ENCODE results near the gene OR2V2.
"Not testable (repeated sequence)": the region's sequence is repeated elsewhere in the genome, so short reads cannot be mapped to it uniquely, and the experiment has no call there.

The OR2V2 gene

DNA sequence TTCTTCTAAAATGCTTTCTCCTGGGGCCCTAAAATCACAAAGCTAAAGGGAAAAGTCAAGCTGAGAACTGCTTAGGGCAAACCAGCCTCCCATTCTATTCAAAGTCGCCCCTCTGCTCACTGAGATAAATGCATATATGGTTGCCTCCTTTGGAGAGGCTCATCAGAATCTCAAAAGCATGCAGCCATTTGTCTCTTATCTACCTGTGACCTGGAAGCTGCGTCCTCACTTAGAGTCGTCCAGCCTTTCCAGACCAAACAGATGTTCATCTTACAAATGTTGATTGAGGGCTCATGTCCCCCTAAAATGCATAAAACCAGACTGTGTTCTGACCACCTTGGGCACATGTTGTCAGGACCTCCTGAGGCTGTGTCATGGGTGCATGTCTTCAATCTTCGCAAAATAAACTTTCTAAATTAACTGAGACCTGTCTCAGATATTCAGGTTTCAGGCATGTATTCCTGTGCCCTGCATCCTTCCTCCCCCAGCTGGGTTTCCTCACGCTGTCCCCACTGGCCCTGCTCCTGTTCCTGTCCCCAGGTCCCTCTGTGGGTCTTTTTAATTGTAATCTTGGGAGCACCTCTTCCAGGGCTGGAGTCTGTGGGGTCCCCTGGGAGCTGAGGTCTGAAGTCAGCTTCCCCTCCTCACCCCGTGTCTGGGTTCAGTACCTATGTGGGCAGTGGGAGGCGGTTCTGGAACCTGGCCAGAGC is at the start of gene OR2V2:
OR2V2 (plus strand) TSS at position 660 of the 710 bp plus-strand sequence. CDS start 7,357 bp downstream, outside the sequence.
- in situ Hi-C loops (cut with MboI; ENCODE audit: low sequenced_read_pairs, unreplicated experiment); DNase-seq (ENCODE audit: low spot score): not testable (repeated sequence)

- DNase-seq (ENCODE audit: low spot score); in situ Hi-C loops (cut with MboI; ENCODE audit: low sequenced_read_pairs, unreplicated experiment): not testable (repeated sequence)
Measured at GRCh38 chr5:181097759-181098491, 49.5 kb upstream of the OR2V2 start.

DNA sequence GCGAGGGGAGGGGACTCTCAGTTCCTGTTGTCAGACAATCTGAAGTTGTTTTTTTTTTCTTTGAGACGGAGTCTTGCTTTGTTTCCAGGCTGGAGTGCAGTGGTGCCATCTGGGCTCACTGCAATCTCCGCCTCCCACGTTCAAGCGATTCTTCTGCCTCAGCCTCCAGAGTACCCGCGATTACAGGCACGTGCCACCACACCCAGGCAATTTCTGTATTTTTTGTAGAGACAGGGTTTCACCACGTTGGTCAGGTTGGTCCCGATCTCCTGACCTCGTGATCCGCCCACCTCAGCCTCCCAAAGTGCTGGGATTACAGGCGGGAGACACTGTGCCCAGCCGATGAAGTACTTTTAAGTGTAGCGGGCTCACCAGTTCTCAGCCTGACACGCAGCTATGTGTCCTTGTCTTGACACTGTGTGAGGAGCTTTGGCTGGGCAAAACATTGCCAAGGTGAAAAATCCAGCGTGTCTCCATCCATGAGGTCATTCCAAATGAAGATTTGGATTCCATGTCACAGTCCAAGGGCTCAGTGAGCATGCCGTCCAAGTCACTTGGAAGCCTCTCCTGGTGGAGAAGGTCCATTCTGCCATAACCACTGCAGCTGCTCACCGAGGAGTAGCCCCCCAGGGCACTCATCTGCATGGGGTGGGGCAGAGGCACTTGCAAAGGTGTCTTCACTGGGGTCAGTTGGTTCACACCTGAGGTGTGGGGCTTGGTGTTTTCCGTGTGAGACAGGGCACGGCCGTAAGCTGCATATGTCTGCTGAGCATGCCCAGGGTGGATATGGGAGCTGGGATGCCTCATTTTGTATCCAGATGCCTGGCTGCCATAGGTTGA is 48.4 kb upstream of the OR2V2 start:
- in situ Hi-C loops (cut with MboI; ENCODE audit: low sequenced_read_pairs, unreplicated experiment): no loop called here
- no peak for TF ChIP-seq CTCF (IDR thresholded peaks at IDR 0.05; ENCODE audit: borderline replicate concordance, control extremely low read depth, extremely low read depth, insufficient read depth, missing control alignments)
- no peak for DNase-seq (ENCODE audit: low spot score)

DNA sequence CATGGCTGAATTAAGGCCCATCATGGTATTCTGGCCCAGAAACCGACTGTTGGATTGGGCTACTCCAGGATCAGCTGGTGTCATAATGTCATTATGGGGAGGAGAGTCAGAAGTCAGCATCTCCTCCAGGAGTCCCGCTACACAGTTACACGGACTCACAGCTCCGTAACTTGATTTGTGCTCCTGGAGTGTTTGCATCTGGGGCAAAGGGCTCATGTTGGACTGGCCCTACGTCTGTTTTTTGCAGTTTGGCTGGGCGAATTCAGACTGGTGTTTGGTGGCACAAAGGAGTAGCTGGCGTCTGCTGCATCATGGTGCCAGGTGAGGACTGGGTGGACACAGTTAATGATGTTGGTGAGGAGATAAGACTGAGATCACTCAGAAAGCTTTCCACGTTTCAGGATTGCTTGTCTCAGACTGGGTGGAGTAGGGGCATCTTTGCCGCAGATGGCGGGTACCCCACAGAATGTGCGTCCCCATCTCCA is 47.7 kb upstream of the OR2V2 start:
- no peak for DNase-seq (ENCODE audit: low spot score)
- no peak for TF ChIP-seq CTCF (IDR thresholded peaks at IDR 0.05; ENCODE audit: borderline replicate concordance, control extremely low read depth, extremely low read depth, insufficient read depth, missing control alignments)
- in situ Hi-C loops (cut with MboI; ENCODE audit: low sequenced_read_pairs, unreplicated experiment): no loop called here

DNA sequence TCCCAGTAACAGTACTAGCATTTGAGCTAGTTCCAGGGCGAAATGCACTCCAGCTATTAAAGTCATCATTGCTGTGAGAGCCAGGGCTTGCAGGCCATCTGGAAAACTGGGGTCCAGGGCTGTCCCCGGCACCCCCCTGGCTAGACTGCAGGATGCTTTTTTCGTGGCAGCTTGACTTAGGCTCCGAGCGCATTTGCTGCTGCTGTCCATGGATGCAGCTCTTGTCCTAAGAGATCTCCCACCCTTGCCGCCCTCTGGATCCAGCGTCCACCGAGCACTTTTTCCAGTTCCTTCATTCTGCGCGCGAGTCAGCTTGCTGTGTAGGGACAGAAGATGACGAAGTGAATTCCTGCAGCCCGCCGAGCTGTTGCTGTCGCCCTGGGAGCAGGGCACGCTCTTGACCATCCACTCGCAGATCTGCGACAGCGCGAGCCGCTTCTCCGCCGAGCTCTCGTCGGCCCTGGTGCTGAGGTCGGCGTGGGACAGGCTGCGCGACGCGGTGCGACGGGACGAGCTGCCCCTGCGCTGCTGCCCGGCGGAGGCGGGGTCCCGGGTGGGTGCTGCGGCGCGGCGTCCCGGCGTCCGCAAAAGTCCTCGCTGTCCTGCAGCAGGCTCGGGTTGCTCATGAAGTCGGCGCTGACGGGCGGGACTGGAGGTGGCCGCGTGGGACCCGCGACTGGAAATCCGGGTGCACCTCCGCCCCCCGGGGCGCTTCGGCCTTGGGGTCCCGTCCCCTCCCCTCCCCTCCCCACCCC is 47.1 kb upstream of the OR2V2 start:
- peak; percentile 33 for DNase-seq (ENCODE audit: low spot score)
- in situ Hi-C loops (cut with MboI; ENCODE audit: low sequenced_read_pairs, unreplicated experiment): no loop called here
- TF ChIP-seq CTCF (IDR thresholded peaks at IDR 0.05; ENCODE audit: borderline replicate concordance, control extremely low read depth, extremely low read depth, insufficient read depth, missing control alignments): no peak

- in situ Hi-C loops (cut with MboI; ENCODE audit: low sequenced_read_pairs, unreplicated experiment): not testable (repeated sequence)
Measured at GRCh38 chr5:181101030-181101641, 46.2 kb upstream of the OR2V2 start.

DNA sequence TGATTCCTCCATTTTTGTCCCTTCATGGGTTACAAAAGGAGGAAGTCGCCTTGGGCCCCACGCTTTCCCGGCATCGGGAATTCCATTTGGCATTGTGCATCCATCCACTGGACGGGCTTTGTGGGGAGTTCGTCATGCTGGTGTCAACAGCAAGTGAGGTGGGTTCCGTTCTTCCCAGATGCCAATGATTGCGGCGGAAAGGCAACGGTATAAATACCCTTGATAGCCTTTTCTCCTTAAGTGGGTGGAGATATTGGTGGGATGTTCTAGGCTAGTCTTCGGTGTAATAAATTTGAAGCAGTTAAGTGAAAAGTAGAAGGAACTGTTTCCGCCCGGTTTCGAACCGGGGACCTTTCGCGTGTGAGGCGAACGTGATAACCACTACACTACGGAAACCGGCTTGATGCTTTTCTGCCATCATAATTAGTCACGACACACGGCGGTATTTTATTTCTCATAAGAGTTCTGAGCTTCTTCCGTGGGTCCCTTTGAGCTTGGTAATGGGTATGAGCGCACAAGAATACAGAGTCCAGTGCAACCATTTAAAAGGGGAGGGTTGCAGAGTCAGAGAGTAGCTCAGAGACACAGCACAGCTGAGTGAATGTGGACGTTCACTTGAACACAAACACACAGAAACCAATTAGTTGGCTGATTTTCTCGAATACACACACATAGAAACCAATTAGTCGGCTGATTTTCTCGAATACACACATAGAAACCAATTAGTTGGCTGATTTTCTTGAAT is 45.3 kb upstream of the OR2V2 start:
- DNase-seq (ENCODE audit: low spot score); in situ Hi-C loops (cut with MboI; ENCODE audit: low sequenced_read_pairs, unreplicated experiment): not testable (repeated sequence)

More at GRCh38 chr5:181101030-181101641, 46.2 kb upstream of the OR2V2 start:
- DNase-seq (ENCODE audit: low spot score): not testable (repeated sequence)

GRCh38 chr5:181104259-181104568 is 43.2 kb upstream of the OR2V2 start:
- in situ Hi-C loops (cut with MboI; ENCODE audit: low sequenced_read_pairs, unreplicated experiment); DNase-seq (ENCODE audit: low spot score): not testable (repeated sequence)

GRCh38 chr5:181104606-181105390 is 42.6 kb upstream of the OR2V2 start:
- in situ Hi-C loops (cut with MboI; ENCODE audit: low sequenced_read_pairs, unreplicated experiment); DNase-seq (ENCODE audit: low spot score): not testable (repeated sequence)
